NAMALWA (cell line): ENCODE measurements around the gene DIDO1.

ENCODE experiments used
- DNase-seq: peaks from one replicate; pipeline ENCODE4 v3.0.0-alpha.2; 2015; ENCODE audit warnings: low spot score

Gene DIDO1

DNA sequence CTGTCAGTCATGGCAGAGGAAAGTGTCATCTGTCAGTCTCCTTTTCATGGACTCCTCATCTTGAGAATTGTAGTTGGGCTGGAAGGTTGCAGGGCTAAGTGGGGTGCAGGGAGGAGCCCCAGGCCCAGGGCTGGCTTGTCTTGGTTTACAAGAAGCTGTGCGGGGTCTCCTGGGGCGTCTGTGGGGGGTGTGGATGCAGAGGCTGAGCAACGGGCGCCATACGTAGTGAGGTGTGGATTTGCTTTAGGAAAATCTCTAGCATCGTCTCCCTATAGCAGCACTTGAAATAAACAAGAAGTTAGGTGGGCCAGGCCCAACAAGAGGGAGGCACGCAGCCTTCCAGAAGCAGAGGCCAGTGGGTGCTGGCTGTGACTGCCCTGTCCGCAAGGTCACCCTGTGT is 24.4 kb upstream of the DIDO1 start:
- no peak for DNase-seq

- no peak for DNase-seq
Measured at GRCh38 chr20:62949962-62950361, 23.7 kb upstream of the DIDO1 start.

GRCh38 chr20:62949153-62949821 is 23.0 kb upstream of the DIDO1 start:
- DNase-seq, result no peak

DNA sequence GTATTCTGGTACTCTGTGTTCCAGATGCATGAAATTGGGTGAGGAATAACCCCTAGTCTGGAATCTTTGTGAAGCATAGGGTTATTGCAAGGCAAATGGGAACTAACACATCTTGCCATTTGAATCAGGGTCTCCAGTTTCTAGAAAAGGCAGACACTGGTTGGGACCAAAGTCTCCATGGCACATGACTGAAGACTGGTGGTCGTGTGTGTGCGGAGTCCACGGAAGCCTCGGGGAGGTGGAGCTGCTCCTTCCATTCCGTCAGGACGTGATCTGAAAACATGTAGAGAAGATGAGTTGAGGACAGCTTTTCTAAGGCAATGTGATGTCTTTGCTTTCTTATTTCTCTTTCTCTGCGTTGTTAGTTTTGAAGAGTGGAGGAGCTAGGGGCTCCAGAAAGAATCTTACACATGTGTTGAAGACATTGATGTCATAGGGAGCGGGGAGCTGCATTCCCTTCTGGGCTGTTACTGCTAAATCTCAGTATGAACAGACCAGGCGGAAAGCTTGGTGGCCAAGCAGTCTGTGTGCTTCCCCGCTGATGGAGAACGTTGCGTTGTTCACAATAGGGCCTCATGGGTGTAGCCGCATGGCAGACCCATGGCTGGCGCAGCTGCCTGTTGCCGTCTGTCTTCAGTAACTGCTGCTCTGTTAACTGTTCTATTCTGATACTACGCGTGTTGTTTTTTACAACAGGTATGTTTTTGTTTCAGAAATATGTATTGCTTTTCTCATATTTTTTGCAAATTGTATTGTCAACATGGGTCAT is 21.4 kb upstream of the DIDO1 start:
- DNase-seq, result no peak

DNA sequence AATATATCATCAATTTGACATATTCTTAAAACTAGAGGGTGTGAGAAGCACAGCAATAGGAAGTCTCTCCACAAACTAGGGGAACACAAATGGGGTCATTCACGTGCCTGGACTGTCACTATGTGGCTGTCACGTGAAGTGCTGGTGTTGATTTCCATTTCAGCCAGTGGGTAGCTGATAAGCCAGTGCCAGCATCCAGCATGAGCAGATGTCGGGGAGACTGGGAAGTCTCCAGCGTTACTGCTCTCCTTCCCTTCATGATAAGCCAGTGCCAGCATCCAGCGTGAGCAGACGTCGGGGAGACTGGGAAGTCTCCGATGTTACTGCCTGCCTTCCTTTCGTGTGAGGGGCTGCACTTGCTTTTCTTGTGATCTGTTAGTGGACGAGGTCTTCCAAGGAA is 20.6 kb upstream of the DIDO1 start:
- no peak for DNase-seq

- DNase-seq, result no peak
Measured at GRCh38 chr20:62945771-62946339, 19.6 kb upstream of the DIDO1 start.

DNA sequence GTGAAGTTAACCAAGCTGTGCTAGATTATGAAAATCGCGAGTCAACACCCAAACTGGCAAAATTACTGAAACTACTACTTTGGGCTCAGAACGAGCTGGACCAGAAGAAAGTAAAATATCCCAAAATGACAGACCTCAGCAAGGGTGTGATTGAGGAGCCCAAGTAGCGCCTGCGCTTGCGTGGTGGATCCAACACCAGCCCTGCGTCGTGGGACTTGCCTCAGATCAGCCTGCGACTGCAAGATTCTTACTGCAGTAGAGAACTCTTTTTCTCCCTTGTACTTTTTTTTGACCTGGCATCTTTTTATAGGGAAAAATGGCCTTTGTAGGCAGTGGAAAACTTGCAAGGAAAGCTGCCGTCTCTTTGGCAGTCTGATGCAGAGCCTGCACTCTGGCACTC is 18.4 kb upstream of the DIDO1 start:
- no peak for DNase-seq

GRCh38 chr20:62944184-62944583 is 17.9 kb upstream of the DIDO1 start:
- DNase-seq, result no peak

- no peak for DNase-seq
Measured at GRCh38 chr20:62943396-62943795, 17.1 kb upstream of the DIDO1 start.

DNA sequence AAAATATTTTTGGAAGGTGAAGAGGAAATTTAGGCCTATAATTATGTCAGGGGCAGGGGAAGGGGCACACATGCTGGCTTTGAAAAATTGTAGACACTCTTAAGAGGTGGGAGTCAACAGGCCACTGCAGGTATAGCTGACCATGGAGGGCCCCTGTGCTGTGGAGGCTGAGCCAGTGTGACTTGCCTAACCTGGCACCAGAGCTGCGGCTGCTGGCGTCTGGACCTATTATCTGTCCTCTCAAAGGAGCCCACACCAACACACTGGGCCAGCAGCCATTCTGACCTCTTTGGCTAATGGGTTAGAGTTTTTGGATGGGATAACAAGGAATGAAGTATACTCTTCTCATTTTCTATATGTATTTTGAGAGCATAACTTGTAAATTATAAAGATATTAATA is 16.2 kb upstream of the DIDO1 start:
- DNase-seq, result no peak

DNA sequence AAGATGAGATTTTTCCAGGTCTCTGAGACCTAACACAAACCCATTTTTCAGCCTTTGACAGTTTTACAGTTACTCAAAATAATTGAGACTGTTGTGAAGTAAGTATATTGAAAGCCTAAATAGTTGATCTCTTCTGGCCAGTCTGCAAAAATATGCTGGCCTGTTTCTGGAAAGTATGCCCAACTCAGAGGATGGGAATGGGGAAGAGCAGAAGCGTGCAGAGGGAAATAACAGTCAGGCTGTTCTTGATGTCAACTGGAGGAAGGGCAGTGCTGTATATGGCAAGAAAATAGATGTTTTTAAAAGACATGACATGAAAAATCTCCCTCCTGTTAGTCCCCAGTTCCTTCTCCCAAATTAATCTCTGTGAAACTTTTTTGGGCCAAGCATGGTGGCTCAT is 15.5 kb upstream of the DIDO1 start:
- no peak for DNase-seq

DNA sequence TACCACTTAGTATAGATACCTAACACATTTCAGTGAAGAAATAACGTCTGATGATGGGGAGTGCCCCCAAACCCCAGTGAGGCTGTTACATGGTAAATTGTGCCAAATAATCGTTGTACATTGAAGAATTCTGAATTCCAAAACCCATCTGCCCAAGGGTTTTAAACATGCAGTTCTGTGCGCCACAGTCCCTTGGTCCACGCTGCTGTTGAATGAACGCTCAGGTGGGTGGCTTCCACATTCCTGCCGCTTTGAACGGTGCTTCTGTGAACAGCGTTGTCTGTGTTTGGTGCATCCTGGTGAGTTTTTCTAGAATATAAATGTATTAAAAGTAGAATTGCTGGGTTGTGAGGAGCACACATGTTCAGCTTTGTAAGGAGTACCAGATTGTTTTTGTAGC is 14.6 kb upstream of the DIDO1 start:
- DNase-seq, result no peak

DNA sequence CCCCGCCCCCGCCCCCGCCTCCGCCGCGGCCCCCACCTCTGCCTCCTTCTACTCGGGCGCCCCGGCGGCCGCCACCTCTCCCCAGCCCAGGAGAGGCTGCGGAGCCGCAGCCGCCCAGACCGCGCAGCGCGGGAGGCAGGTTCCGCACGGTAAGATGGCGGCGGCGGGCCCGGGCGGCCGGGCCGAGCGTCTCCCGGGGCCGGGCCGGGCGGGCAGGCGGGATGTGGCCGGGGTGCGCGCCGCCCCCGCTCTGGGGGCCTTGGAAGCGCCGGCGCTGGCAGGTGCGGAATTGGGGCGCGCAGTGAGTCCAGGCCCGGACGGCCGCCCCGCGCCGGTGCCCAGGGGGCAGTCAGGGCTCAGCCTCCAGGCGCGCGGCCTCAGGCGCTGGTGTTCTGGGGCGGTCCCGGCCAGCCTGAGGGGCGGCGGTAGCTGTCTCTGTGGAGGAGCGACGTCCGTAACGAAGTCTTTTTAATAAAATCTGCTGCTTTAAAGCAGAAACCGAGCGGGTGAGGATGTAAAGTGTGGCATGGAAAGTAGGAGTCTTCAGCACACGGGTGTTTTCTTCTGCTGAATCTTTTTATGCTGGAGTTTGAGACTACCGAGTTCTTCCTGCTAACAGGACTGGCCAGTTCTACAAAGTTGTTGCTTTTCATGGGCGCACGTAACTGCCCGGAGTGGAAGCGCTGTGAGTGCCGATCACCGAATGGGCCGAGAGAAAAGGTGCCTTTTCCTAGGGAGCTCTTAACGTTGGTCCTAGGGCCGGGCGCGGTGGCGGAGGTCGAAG is 12.0 kb upstream of the DIDO1 start, which contains the start of gene GID8:
Gene GID8 (plus strand): TSS at position 43 of the 784 bp plus-strand sequence. CDS start 3,356 bp downstream, outside the sequence.
- peak; percentile 67 for DNase-seq

GRCh38 chr20:62937268-62938104 is 11.2 kb upstream of the DIDO1 start:
- peak; percentile 96 for DNase-seq

- no peak for DNase-seq
Measured at GRCh38 chr20:62935968-62936585, 9.8 kb upstream of the DIDO1 start.

GRCh38 chr20:62935204-62935967 is 9.1 kb upstream of the DIDO1 start:
- no peak for DNase-seq

- no peak for DNase-seq
Measured at GRCh38 chr20:62933966-62934365, 7.7 kb upstream of the DIDO1 start.

DNA sequence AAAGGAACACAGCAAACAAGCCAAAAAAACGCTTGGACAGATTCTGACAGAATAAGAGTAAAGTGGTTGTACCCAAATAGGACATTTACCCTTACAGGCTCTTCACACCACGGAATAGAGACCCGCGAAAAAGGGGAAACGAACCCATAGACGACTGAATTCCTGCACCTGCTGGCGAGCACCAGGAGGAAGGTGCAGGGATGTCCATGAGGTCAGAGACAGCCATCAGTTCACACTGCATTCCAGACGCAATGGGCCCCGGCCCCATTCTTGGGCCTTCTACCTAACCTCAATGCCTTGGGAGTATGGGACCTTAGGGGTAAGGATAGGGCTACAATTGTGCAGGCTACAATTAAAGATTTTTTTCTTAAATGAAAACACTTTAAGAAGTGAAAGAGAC is 5.2 kb upstream of the DIDO1 start:
- peak; percentile 46 for DNase-seq

GRCh38 chr20:62929051-62929538 is 2.8 kb upstream of the DIDO1 start:
- no peak for DNase-seq

- DNase-seq, result no peak
Measured at GRCh38 chr20:62928246-62928939, 2.1 kb upstream of the DIDO1 start.
